HEK293 (cell line): ENCODE results near the gene HLA-DQA1.
A peak's percentile ranks its signal among the peaks of the same experiment; 100 is the strongest.

Source experiments
- GFI1B ChIP-seq: fragments of 450-650 bp; formaldehyde crosslinking; IDR thresholded peaks from 2 replicates; pipeline ENCODE4 v1.5.1; 2016; ENCODE audit warnings: missing biosample characterization, missing genetic modification characterization
- KLF7 ChIP-seq: fragments of 450-650 bp; formaldehyde crosslinking; IDR thresholded peaks from 2 replicates; pipeline ENCODE4 v1.5.1; 2016; ENCODE audit warnings: missing biosample characterization, missing genetic modification characterization, borderline replicate concordance
- REST ChIP-seq: fragments of 450-650 bp; formaldehyde crosslinking; IDR thresholded peaks from 2 replicates; pipeline ENCODE4 v1.5.1; 2016; ENCODE audit warnings: missing biosample characterization, missing genetic modification characterization
- SCRT1 ChIP-seq: fragments of 450-650 bp; formaldehyde crosslinking; IDR thresholded peaks from 2 replicates; pipeline ENCODE4 v1.5.1; 2016; ENCODE audit warnings: missing biosample characterization, missing genetic modification characterization, borderline replicate concordance
- SCRT2 ChIP-seq: fragments of 450-650 bp; formaldehyde crosslinking; IDR thresholded peaks from 2 replicates; pipeline ENCODE4 v1.5.1; 2016; ENCODE audit warnings: missing biosample characterization, missing genetic modification characterization
- TRIM28 ChIP-seq: IDR thresholded peaks from 2 replicates; pipeline ENCODE4 v1.6.1; 2011; ENCODE audit warnings: low read length, control low read depth, borderline replicate concordance
- ZBTB44 ChIP-seq: fragments of 450-650 bp; IDR thresholded peaks from 2 replicates; pipeline ENCODE4 v1.5.1; 2018; ENCODE audit warnings: missing biosample characterization, mild to moderate bottlenecking, missing genetic modification characterization
- ZBTB48 ChIP-seq: fragments of 450-650 bp; formaldehyde crosslinking; IDR thresholded peaks from 2 replicates; pipeline ENCODE4 v1.5.1; 2016; ENCODE audit warnings: missing biosample characterization, missing genetic modification characterization
- ZIC2 ChIP-seq: fragments of 450-650 bp; formaldehyde crosslinking; IDR thresholded peaks from 2 replicates; pipeline ENCODE4 v1.5.1; 2016; ENCODE audit warnings: missing biosample characterization, missing genetic modification characterization
- ZNF132 ChIP-seq: fragments of 450-650 bp; formaldehyde crosslinking; IDR thresholded peaks from 2 replicates; pipeline ENCODE4 v1.5.1; 2017; ENCODE audit warnings: missing biosample characterization, missing genetic modification characterization, borderline replicate concordance
- ZNF138 ChIP-seq: fragments of 450-650 bp; formaldehyde crosslinking; IDR thresholded peaks from 2 replicates; pipeline ENCODE4 v1.5.1; 2016; ENCODE audit warnings: missing biosample characterization, missing genetic modification characterization, borderline replicate concordance
- ZNF548 ChIP-seq: fragments of 450-650 bp; formaldehyde crosslinking; IDR thresholded peaks from 2 replicates; pipeline ENCODE4 v1.5.1; 2016; ENCODE audit warnings: missing biosample characterization, missing genetic modification characterization
- ZNF585B ChIP-seq: fragments of 450-650 bp; formaldehyde crosslinking; IDR thresholded peaks from 2 replicates; pipeline ENCODE4 v1.5.1; 2016; ENCODE audit warnings: missing biosample characterization, missing genetic modification characterization
- TF ChIP-seq, protein P1 (sequence below): fragments of 450-650 bp; formaldehyde crosslinking; IDR thresholded peaks from 2 replicates; pipeline ENCODE4 v1.5.1; 2016; ENCODE audit warnings: missing biosample characterization, missing genetic modification characterization
- TF ChIP-seq, protein P2 (sequence below): fragments of 450-650 bp; formaldehyde crosslinking; IDR thresholded peaks from 2 replicates; pipeline ENCODE4 v1.5.1; 2016; ENCODE audit warnings: missing biosample characterization, missing genetic modification characterization
- TF ChIP-seq, protein P3 (sequence below): fragments of 450-650 bp; formaldehyde crosslinking; IDR thresholded peaks from 2 replicates; pipeline ENCODE4 v1.5.1; 2017; ENCODE audit warnings: missing biosample characterization, missing genetic modification characterization

The HLA-DQA1 gene

DNA sequence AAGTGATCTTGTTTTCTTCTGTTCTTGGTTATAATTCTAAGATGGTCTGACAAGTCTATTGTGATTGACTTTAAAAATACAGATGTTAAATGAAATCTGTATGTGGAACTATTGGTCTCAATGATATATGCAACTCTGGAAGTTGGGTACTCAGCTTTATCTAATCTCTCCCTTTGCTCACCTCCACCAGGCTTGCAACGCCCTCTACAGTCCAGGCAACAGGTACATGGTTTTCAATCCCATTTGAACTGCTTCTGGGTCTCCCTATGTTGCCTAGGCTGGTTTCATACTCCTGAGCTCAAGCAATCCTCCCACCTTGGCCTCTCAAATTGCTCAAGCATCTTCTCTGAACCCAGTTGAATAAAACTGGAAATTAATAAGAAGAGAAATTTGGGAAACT is 54.8 kb downstream of the HLA-DQA1 start (continued):
- no peak for TF ChIP-seq ZNF138 (tag by site-specific recombination)
- no peak for TF ChIP-seq GFI1B (tag by site-specific recombination)
- no peak for TF ChIP-seq ZBTB48 (tag by site-specific recombination)
- TF ChIP-seq SCRT2 (tag by site-specific recombination) = peak; percentile 80
- TF ChIP-seq ZIC2 (tag by site-specific recombination) = no peak
- TF ChIP-seq, protein P1, sequence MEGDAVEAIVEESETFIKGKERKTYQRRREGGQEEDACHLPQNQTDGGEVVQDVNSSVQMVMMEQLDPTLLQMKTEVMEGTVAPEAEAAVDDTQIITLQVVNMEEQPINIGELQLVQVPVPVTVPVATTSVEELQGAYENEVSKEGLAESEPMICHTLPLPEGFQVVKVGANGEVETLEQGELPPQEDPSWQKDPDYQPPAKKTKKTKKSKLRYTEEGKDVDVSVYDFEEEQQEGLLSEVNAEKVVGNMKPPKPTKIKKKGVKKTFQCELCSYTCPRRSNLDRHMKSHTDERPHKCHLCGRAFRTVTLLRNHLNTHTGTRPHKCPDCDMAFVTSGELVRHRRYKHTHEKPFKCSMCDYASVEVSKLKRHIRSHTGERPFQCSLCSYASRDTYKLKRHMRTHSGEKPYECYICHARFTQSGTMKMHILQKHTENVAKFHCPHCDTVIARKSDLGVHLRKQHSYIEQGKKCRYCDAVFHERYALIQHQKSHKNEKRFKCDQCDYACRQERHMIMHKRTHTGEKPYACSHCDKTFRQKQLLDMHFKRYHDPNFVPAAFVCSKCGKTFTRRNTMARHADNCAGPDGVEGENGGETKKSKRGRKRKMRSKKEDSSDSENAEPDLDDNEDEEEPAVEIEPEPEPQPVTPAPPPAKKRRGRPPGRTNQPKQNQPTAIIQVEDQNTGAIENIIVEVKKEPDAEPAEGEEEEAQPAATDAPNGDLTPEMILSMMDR (tag by site-specific recombination) = 0 out of 2 replicates have a peak, but pooled peaks have one; percentile 22
- TF ChIP-seq ZBTB44 (tag by site-specific recombination) = no peak
- TF ChIP-seq ZNF132 (tag by site-specific recombination) = no peak
- no peak for TF ChIP-seq REST (tag by site-specific recombination)
- no peak for TF ChIP-seq TRIM28
- TF ChIP-seq, protein P2, sequence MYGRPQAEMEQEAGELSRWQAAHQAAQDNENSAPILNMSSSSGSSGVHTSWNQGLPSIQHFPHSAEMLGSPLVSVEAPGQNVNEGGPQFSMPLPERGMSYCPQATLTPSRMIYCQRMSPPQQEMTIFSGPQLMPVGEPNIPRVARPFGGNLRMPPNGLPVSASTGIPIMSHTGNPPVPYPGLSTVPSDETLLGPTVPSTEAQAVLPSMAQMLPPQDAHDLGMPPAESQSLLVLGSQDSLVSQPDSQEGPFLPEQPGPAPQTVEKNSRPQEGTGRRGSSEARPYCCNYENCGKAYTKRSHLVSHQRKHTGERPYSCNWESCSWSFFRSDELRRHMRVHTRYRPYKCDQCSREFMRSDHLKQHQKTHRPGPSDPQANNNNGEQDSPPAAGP (tag by site-specific recombination) = no peak
- TF ChIP-seq KLF7 (tag by site-specific recombination) = no peak
- TF ChIP-seq, protein P3, sequence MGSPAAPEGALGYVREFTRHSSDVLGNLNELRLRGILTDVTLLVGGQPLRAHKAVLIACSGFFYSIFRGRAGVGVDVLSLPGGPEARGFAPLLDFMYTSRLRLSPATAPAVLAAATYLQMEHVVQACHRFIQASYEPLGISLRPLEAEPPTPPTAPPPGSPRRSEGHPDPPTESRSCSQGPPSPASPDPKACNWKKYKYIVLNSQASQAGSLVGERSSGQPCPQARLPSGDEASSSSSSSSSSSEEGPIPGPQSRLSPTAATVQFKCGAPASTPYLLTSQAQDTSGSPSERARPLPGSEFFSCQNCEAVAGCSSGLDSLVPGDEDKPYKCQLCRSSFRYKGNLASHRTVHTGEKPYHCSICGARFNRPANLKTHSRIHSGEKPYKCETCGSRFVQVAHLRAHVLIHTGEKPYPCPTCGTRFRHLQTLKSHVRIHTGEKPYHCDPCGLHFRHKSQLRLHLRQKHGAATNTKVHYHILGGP (tag by site-specific recombination) = no peak
- peak; percentile 59; the same call in 1 of the 2 replicates for TF ChIP-seq SCRT1
- no peak for TF ChIP-seq ZNF548
- TF ChIP-seq ZNF585B (tag by site-specific recombination) = no peak
